MM.1S (cell line): ENCODE measurements around the gene ADD3.
"Not testable (repeated sequence)": the region's sequence is repeated elsewhere in the genome, so short reads cannot be mapped to it uniquely, and the experiment has no call there.

ENCODE experiments used
- EZH2 ChIP-seq: fragments of 300-600 bp; sonication (generic); optimal IDR thresholded peaks from 2 replicates; pipeline ENCODE3; 2017; ENCODE audit warnings: low read depth, mild to moderate bottlenecking, antibody characterized with exemption, low read length, mixed read lengths
- EZH2phosphoT487 ChIP-seq: fragments of 300-600 bp; sonication (generic); IDR thresholded peaks from 2 replicates; pipeline ENCODE4 v1.6.1; 2018; ENCODE audit warnings: antibody characterized with exemption, low read length
- TF ChIP-seq, protein P1 (sequence below): fragments of 300-600 bp; sonication (generic); IDR thresholded peaks from 2 replicates; pipeline ENCODE4 v1.5.1; 2016; ENCODE audit warnings: antibody characterized with exemption, low read length, mixed read lengths

DNA sequence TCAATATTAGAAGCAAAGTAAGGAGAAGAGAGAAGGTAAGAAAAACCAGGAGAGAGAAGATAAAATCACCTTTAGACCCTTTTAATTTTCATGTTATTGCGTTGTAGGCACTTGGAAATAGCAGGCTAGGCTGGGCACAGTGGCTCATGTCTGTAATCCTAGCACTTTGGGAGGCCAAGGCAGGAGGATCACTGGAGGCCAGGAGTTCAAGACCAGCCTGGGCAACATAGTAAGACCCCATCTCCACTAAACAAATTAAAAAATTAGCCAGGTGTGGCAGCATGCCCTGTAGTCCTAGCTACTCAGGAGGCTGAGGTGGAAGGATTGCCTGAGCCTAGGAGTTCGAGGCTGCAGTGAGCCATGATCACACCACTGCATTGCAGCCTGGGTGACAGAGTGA, 106.9 kb downstream of the ADD3 start:
- TF ChIP-seq, protein P1, sequence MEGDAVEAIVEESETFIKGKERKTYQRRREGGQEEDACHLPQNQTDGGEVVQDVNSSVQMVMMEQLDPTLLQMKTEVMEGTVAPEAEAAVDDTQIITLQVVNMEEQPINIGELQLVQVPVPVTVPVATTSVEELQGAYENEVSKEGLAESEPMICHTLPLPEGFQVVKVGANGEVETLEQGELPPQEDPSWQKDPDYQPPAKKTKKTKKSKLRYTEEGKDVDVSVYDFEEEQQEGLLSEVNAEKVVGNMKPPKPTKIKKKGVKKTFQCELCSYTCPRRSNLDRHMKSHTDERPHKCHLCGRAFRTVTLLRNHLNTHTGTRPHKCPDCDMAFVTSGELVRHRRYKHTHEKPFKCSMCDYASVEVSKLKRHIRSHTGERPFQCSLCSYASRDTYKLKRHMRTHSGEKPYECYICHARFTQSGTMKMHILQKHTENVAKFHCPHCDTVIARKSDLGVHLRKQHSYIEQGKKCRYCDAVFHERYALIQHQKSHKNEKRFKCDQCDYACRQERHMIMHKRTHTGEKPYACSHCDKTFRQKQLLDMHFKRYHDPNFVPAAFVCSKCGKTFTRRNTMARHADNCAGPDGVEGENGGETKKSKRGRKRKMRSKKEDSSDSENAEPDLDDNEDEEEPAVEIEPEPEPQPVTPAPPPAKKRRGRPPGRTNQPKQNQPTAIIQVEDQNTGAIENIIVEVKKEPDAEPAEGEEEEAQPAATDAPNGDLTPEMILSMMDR = not testable (repeated sequence)
- not testable (repeated sequence) for TF ChIP-seq EZH2, EZH2phosphoT487
